Upper lobe of right lung (tissue), 1 donor: Measurements from ENCODE around the gene TUB. TPM values are rescaled to one million over a fixed set of nuclear protein-coding genes. Genes with fewer than 3 reads are reported as not detected.

Experiments
- total RNA-seq: library from RNA; stranded (reverse); fragmentation: NEBNext Ultra II Directional; extraction: Animal tissue kit (Norgen Biotek cat#: 25700); gene quantifications from one replicate; pipeline ENCODE4 v1.2.1, GENCODE V29; 2021
- donor health status: DM: no; HTN: yes; CAD: no; lungs with severe emphysema.

TUB gene
- total RNA-seq, 1 donor from 2014 or later: 3.6 TPM

Other genes starting within 250 kb of the TUB start
- not detected for gene OR10A6, start 149.9 kb upstream of the TUB start, total RNA-seq
- gene OR10A3, start 139.5 kb upstream of the TUB start, total RNA-seq: not detected
- not detected for gene NLRP10, start 115.8 kb upstream of the TUB start, total RNA-seq
- 200 TPM for gene EIF3F, start 93.9 kb upstream of the TUB start, total RNA-seq
- 12.9 TPM for gene RIC3, start 87.8 kb downstream of the TUB start, total RNA-seq
- not detected for gene LMO1, start 182.7 kb downstream of the TUB start, total RNA-seq